ENCODE results near the gene RNASE1. TPM values are rescaled to one million over a fixed set of nuclear protein-coding genes. Genes with fewer than 3 reads are reported as not detected.
"Not testable (repeated sequence)": the region's sequence is repeated elsewhere in the genome, so short reads cannot be mapped to it uniquely, and the experiment has no call there.

Gene RNASE1
- total and polyA plus RNA-seq, 9 donors = 62.5 to 985 (median 140) TPM

- 85 to 89% (median 87%) methylated on average over 14 of the region's 14 CpGs for WGBS, 3 donors
- no peaks in the 10 kb centered on the region for H3K4me1 ChIP-seq (ENCODE audit: insufficient read depth)
- no peaks in the 10 kb centered on the region for H3K27me3 ChIP-seq
- no peak overlapping the region for H3K27ac ChIP-seq
- intact Hi-C loops (cut with DNase I) = no loop called here
- DNase-seq = no peak
- TF ChIP-seq POLR2A (IDR thresholded peaks at IDR 0.05) (no peak), CTCF (IDR thresholded peaks at IDR 0.05) (no peak), EP300 (IDR thresholded peaks at IDR 0.05) (no peak)
- H3K4me3 ChIP-seq = no peak overlapping the region
- H3K9me3 ChIP-seq = no peaks in the 10 kb centered on the region
- no peaks in the 10 kb centered on the region for H3K36me3 ChIP-seq
Measured at GRCh38 chr14:20820063-20820904, 17.6 kb upstream of the RNASE1 start.

GRCh38 chr14:20818861-20819260 lies 16.2 kb upstream of the RNASE1 start:
- Histone ChIP-seq H3K36me3 (no peaks in the 10 kb centered on the region), H3K9me3 (no peaks in the 10 kb centered on the region), H3K4me3 (no peak overlapping the region), H3K27me3 (no peaks in the 10 kb centered on the region), H3K27ac (no peak overlapping the region), H3K4me1 (ENCODE audit: insufficient read depth) (no peaks in the 10 kb centered on the region)
- intact Hi-C loops (cut with DNase I) = no loop called here
- TF ChIP-seq POLR2A (IDR thresholded peaks at IDR 0.05) (no peak), EP300 (IDR thresholded peaks at IDR 0.05) (no peak), CTCF (IDR thresholded peaks at IDR 0.05) (no peak)
- 73 to 78% (median 77%) methylated on average over 7 of the region's 7 CpGs for WGBS, 3 donors
- DNase-seq = no peak

GRCh38 chr14:20815946-20816345 lies 13.3 kb upstream of the RNASE1 start:
- WGBS, 3 donors = 78 to 80% (median 79%) methylated on average over 3 of the region's 3 CpGs
- H3K9me3 ChIP-seq; intact Hi-C loops (cut with DNase I); H3K36me3 ChIP-seq; H3K27ac ChIP-seq; H3K4me3 ChIP-seq; H3K4me1 ChIP-seq (ENCODE audit: insufficient read depth); H3K27me3 ChIP-seq; DNase-seq: not testable (repeated sequence)

GRCh38 chr14:20811986-20812975 lies 9.6 kb upstream of the RNASE1 start:
- no peak overlapping the region for H3K27ac ChIP-seq
- intact Hi-C loops (cut with DNase I) = no loop called here
- no peaks in the 10 kb centered on the region for H3K4me1 ChIP-seq (ENCODE audit: insufficient read depth)
- WGBS, 3 donors = 39 to 43% (median 39%) methylated on average over 7 of the region's 7 CpGs
- no peaks in the 10 kb centered on the region for H3K36me3 ChIP-seq
- TF ChIP-seq EP300 (IDR thresholded peaks at IDR 0.05) (no peak), POLR2A (IDR thresholded peaks at IDR 0.05) (no peak), CTCF (IDR thresholded peaks at IDR 0.05) (no peak)
- no peaks in the 10 kb centered on the region for H3K9me3 ChIP-seq
- H3K27me3 ChIP-seq = no peaks in the 10 kb centered on the region
- H3K4me3 ChIP-seq = no peak overlapping the region
- no peak for DNase-seq
